SK-N-SH (cell line): ENCODE data around the gene ATP1A2. TPM values are rescaled to one million over a fixed set of nuclear protein-coding genes. Genes with fewer than 3 reads are reported as not detected.

Experiments used
- CTCF ChIA-PET: fragments of 300-600, 350-600 bp; formaldehyde crosslinking; extraction: SDS; loops from one replicate; lab custom pipeline; 2021; lab: Yijun Ruan, JAX
- POLR2A ChIA-PET: fragments of 350-600 bp; sonication (Branson Sonifier 250); formaldehyde crosslinking; extraction: SDS; loops from one replicate; lab custom pipeline; 2020; ENCODE audit warnings: antibody characterized with exemption, inconsistent platforms; lab: Yijun Ruan, JAX
- DNase-seq: peaks from one replicate; pipeline ENCODE4 v3.0.0; 2012
- H2AFZ ChIP-seq: fragments of 200-600 bp; sonication (generic); 2 replicates; pipeline ENCODE4 v1.8.1; 2016; ENCODE audit warnings: antibody characterized with exemption, mild to moderate bottlenecking, low read depth
- H3F3A ChIP-seq: fragments of 200-600 bp; sonication (generic); replicated peaks from 2 replicates; pipeline ENCODE3; 2016; ENCODE audit warnings: antibody characterized with exemption, mild to moderate bottlenecking; ENCODE audit not compliant: insufficient read depth
- H3K27ac ChIP-seq, 2 experiments: fragments of 200-500 bp in 1 of 2; fragments of 200-600 bp in 1 of 2; sonication (Bioruptor generic) in 1 of 2; sonication (generic), shearing (Covaris generic) in 1 of 2; 2 replicates each; pipeline versions ENCODE4 v1.5.1 to v1.6.1; 2014 to 2016; ENCODE audit warnings: low read depth in 2 of 2, inconsistent platforms in 1 of 2, low read length in 1 of 2, mild to moderate bottlenecking in 1 of 2, mixed read lengths in 1 of 2
- H3K27me3 ChIP-seq: fragments of 200-600 bp; sonication (generic), shearing (Covaris generic); 2 replicates; pipeline ENCODE4 v1.6.1; 2016; ENCODE audit warnings: mixed run types; ENCODE audit not compliant: insufficient read depth
- H3K36me3 ChIP-seq, 2 experiments: fragments of 200-500 bp in 1 of 2; fragments of 200-600 bp in 1 of 2; sonication (Bioruptor generic) in 1 of 2; sonication (generic) in 1 of 2; replicated peaks in 1 of 2; 2 replicates each; pipeline versions ENCODE3 to v1.5.1; 2014 to 2016; ENCODE audit warnings: low read length in 1 of 2, mild to moderate bottlenecking in 1 of 2; ENCODE audit not compliant: insufficient read depth in 2 of 2, control insufficient read depth in 1 of 2
- H3K4me1 ChIP-seq, 2 experiments: fragments of 200-500 bp in 1 of 2; fragments of 200-600 bp in 1 of 2; sonication (Bioruptor generic) in 1 of 2; sonication (generic), shearing (Covaris generic) in 1 of 2; 2 replicates each; pipeline versions ENCODE4 v1.5.1 to v1.6.1; 2014 to 2016; ENCODE audit warnings: low read depth in 1 of 2, low read length in 1 of 2, mixed run types in 1 of 2; ENCODE audit not compliant: insufficient read depth in 2 of 2, control insufficient read depth in 1 of 2
- H3K4me2 ChIP-seq: fragments of 200-600 bp; sonication (generic), shearing (Covaris generic); 2 replicates; pipeline ENCODE4 v1.6.1; 2017; ENCODE audit warnings: mixed run types
- H3K4me3 ChIP-seq, 2 experiments: fragments of 200-500 bp in 1 of 2; fragments of 200-600 bp in 1 of 2; sonication (Bioruptor generic) in 1 of 2; sonication (generic), shearing (Covaris generic) in 1 of 2; 2 replicates each; pipeline versions ENCODE4 v1.5.1 to v1.8.1; 2014 to 2016; ENCODE audit warnings: low read depth in 2 of 2, inconsistent platforms in 1 of 2, low read length in 1 of 2, mild to moderate bottlenecking in 1 of 2, mixed read lengths in 1 of 2, moderate library complexity in 1 of 2
- H3K79me2 ChIP-seq: fragments of 200-600 bp; sonication (generic); 2 replicates; pipeline ENCODE4 v1.8.1; 2017; ENCODE audit warnings: mild to moderate bottlenecking; ENCODE audit not compliant: insufficient read depth
- H3K9ac ChIP-seq: fragments of 200-600 bp; sonication (generic); 2 replicates; pipeline ENCODE4 v1.6.1; 2017; ENCODE audit warnings: mixed run types
- H3K9me2 ChIP-seq: fragments of 200-600 bp; sonication (generic); 2 replicates; pipeline ENCODE4 v1.6.1; 2017; ENCODE audit warnings: mixed run types
- H3K9me3 ChIP-seq: fragments of 200-600 bp; sonication (generic); 2 replicates; pipeline ENCODE4 v1.6.1; 2017; ENCODE audit warnings: mixed run types, mild to moderate bottlenecking, moderate library complexity
- H4K20me1 ChIP-seq: fragments of 200-600 bp; sonication (generic); 2 replicates; pipeline ENCODE4 v1.6.1; 2017; ENCODE audit warnings: mild to moderate bottlenecking, mixed run types; ENCODE audit not compliant: insufficient read depth
- ELF1 ChIP-seq: IDR thresholded peaks from 2 replicates; pipeline ENCODE4 v1.4.0; 2012
- EZH2phosphoT487 ChIP-seq: fragments of 200-600 bp; sonication (generic); IDR thresholded peaks from 2 replicates; pipeline ENCODE4 v1.6.1; 2017; ENCODE audit warnings: low read depth, mixed run types, mild to moderate bottlenecking, antibody characterized with exemption, moderate library complexity, borderline replicate concordance
- FOXM1 ChIP-seq: IDR thresholded peaks from 2 replicates; pipeline ENCODE4 v1.4.0; 2012; ENCODE audit warnings: low read depth, mild to moderate bottlenecking
- GABPA ChIP-seq: IDR thresholded peaks from 2 replicates; pipeline ENCODE4 v1.4.0; 2012; ENCODE audit warnings: low read depth, mild to moderate bottlenecking
- JUND ChIP-seq: IDR thresholded peaks from 2 replicates; pipeline ENCODE4 v1.4.0; 2012
- MXI1 ChIP-seq: IDR thresholded peaks from 2 replicates; pipeline ENCODE4 v1.6.1; 2012; ENCODE audit warnings: mild to moderate bottlenecking, low read depth, low read length, improper control_type of control experiment
- PBX3 ChIP-seq: IDR thresholded peaks from 2 replicates; pipeline ENCODE4; 2012
- RAD21 ChIP-seq: IDR thresholded peaks from 2 replicates; pipeline ENCODE4 v1.6.1; 2012; ENCODE audit warnings: mild to moderate bottlenecking, low read length
- RCOR1 ChIP-seq: fragments of 150-350 bp; IDR thresholded peaks from 2 replicates; pipeline ENCODE4 v1.6.1; 2017; ENCODE audit warnings: antibody characterized with exemption, low read length
- SIN3A ChIP-seq: IDR thresholded peaks from 2 replicates; pipeline ENCODE4 v1.6.1; 2012; ENCODE audit warnings: low read depth, mild to moderate bottlenecking, low read length, moderate library complexity, borderline replicate concordance
- SMC3 ChIP-seq: IDR thresholded peaks from 2 replicates; pipeline ENCODE4 v1.6.1; 2012; ENCODE audit warnings: low read depth, low read length, improper control_type of control experiment
- TAF1 ChIP-seq: IDR thresholded peaks from 2 replicates; pipeline ENCODE4 v1.6.1; 2012; ENCODE audit warnings: low read depth, mild to moderate bottlenecking, low read length, moderate library complexity, borderline replicate concordance
- TCF12 ChIP-seq: IDR thresholded peaks from 2 replicates; pipeline ENCODE4 v1.4.0; 2012
- USF1 ChIP-seq: IDR thresholded peaks from 2 replicates; pipeline ENCODE4 v1.4.0; 2012; ENCODE audit warnings: low read depth, borderline replicate concordance
- YY1 ChIP-seq: IDR thresholded peaks from 2 replicates; pipeline ENCODE4 v1.4.0; 2012; ENCODE audit warnings: low read depth, mild to moderate bottlenecking
- ZBTB33 ChIP-seq: IDR thresholded peaks from 2 replicates; pipeline ENCODE4 v1.4.0; 2012; ENCODE audit warnings: low read depth, borderline replicate concordance
- WGBS: methylation state at CpG from one replicate; pipeline ENCODE4 v1.1.6; 2017; ENCODE audit warnings: low lambda C conversion rate; 5-methylcytosine and 5-hydroxymethylcytosine counted together
- polyA plus RNA-seq, 3 experiments: library from polyadenylated mRNA; depleted of rRNA; stranded (reverse); fragments of >200 nt; gene quantifications; 2 replicates each; pipeline ENCODE4 v1.2.3, GENCODE V29; 2012
- TF ChIP-seq, protein P1 (sequence below): IDR thresholded peaks from 2 replicates; pipeline ENCODE4 v1.4.0; 2012; ENCODE audit warnings: low read depth
- TF ChIP-seq, protein P2 (sequence below): fragments of 150-350 bp; IDR thresholded peaks from 2 replicates; pipeline ENCODE4 v1.6.1; 2017; ENCODE audit warnings: antibody characterized with exemption, low read length, low read depth, borderline replicate concordance

The ATP1A2 gene
- polyA plus RNA-seq, 1 of the 3 experiments (the other 2 are of a cell fraction) = 0.07 TPM

GRCh38 chr1:160171354-160171753 is 55.8 kb downstream of the ATP1A2 start:
- H3K27me3 ChIP-seq = no peaks in the 10 kb centered on the region; the same call in 1 of the 2 replicates
- no peaks in the 10 kb centered on the region for H3K4me1 ChIP-seq
- no peak overlapping the region for H3K4me3 ChIP-seq
- 48% methylated on average over 4 of the region's 4 CpGs for WGBS
- ChIA-PET POLR2A (no interaction called here), CTCF (interaction anchor here (1.2 to 2.8 kb wide), 4 partner anchors 22 to 120 kb away, joined by 3 to 10 read pairs (median 8); no protein-coding TSS in a partner anchor)
- no peaks in the 10 kb centered on the region for H3K9me3 ChIP-seq
- no peaks in the 10 kb centered on the region for H4K20me1 ChIP-seq
- DNase-seq = no peak
- H3K4me2 ChIP-seq = no peak overlapping the region
- TF ChIP-seq TCF12 = no peak
- TF ChIP-seq, protein P1, sequence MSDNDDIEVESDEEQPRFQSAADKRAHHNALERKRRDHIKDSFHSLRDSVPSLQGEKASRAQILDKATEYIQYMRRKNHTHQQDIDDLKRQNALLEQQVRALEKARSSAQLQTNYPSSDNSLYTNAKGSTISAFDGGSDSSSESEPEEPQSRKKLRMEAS = no peak
- TF ChIP-seq MXI1 = no peak
- TF ChIP-seq YY1 = no peak
- no peak for TF ChIP-seq PBX3
- no peak for TF ChIP-seq ZBTB33
- TF ChIP-seq GABPA = no peak
- TF ChIP-seq, protein P2, sequence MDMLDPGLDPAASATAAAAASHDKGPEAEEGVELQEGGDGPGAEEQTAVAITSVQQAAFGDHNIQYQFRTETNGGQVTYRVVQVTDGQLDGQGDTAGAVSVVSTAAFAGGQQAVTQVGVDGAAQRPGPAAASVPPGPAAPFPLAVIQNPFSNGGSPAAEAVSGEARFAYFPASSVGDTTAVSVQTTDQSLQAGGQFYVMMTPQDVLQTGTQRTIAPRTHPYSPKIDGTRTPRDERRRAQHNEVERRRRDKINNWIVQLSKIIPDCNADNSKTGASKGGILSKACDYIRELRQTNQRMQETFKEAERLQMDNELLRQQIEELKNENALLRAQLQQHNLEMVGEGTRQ = no peak
- no peak for TF ChIP-seq RAD21
- H3F3A ChIP-seq = no peaks in the 10 kb centered on the region
- no peak overlapping the region for H2AFZ ChIP-seq
- H3K27ac ChIP-seq = no peak overlapping the region
- no peaks in the 10 kb centered on the region for H3K79me2 ChIP-seq
- H3K36me3 ChIP-seq = no peaks in the 10 kb centered on the region
- no peak overlapping the region for H3K9ac ChIP-seq
- H3K9me2 ChIP-seq = no peaks in the 10 kb centered on the region

- Histone ChIP-seq H3K36me3 (no peaks in the 10 kb centered on the region), H4K20me1 (no peaks in the 10 kb centered on the region), H3K9me2 (no peaks in the 10 kb centered on the region), H3K79me2 (no peaks in the 10 kb centered on the region), H3F3A (no peaks in the 10 kb centered on the region), H3K4me2 (no peak overlapping the region), H3K27ac (no peak overlapping the region), H3K4me3 (no peak overlapping the region), H3K9ac (no peak overlapping the region), H3K4me1 (no peaks in the 10 kb centered on the region), H2AFZ (no peak overlapping the region), H3K27me3 (no peaks in the 10 kb centered on the region; the same call in 1 of the 2 replicates), H3K9me3 (no peaks in the 10 kb centered on the region)
- POLR2A ChIA-PET = no interaction called here
- no peak for DNase-seq
- WGBS = 61% methylated on average over 9 of the region's 9 CpGs
- CTCF ChIA-PET = interaction anchor here (1.3 to 2.8 kb wide), 3 partner anchors 21 to 120 kb away, joined by 3 to 10 read pairs (median 7); no protein-coding TSS in a partner anchor
- TF ChIP-seq USF1 (no peak), TCF12 (no peak), RAD21 (no peak), TAF1 (no peak), JUND (no peak), FOXM1 (no peak), SIN3A (no peak), RCOR1 (no peak), SMC3 (no peak), ELF1 (no peak), EZH2phosphoT487 (no peak)
- TF ChIP-seq, protein P2 = no peak
- TF ChIP-seq, protein P1 = no peak
Observed at GRCh38 chr1:160171980-160172379, 56.4 kb downstream of the ATP1A2 start.
